Progenitor cell of endocrine pancreas (in vitro differentiated cells): ENCODE results near the gene SERPINA5. TPM values are rescaled to one million over a fixed set of nuclear protein-coding genes. Genes with fewer than 3 reads are reported as not detected.

ENCODE experiments used
- DNase-seq: peaks from one replicate; pipeline ENCODE4 v3.0.0; 2021; ENCODE audit warnings: low spot score; ENCODE audit not compliant: unreplicated experiment
- H3K27ac Mint-ChIP-seq: 2 replicates; pipeline ENCODE4 v1.8.0; 2021; ENCODE audit warnings: mild to moderate bottlenecking, moderate library complexity, mixed read lengths
- H3K27me3 Mint-ChIP-seq: 2 replicates; pipeline ENCODE4 v1.8.0; 2021; ENCODE audit warnings: mixed read lengths
- H3K36me3 Mint-ChIP-seq: 2 replicates; pipeline ENCODE4 v1.8.0; 2022; ENCODE audit warnings: mixed read lengths; ENCODE audit not compliant: insufficient read depth
- H3K4me1 Mint-ChIP-seq: 2 replicates; pipeline ENCODE4 v1.8.0; 2021; ENCODE audit warnings: low read depth, mixed read lengths
- H3K4me3 Mint-ChIP-seq: 2 replicates; pipeline ENCODE4 v1.8.0; 2021; ENCODE audit warnings: low read depth, mild to moderate bottlenecking, moderate library complexity, mixed read lengths
- H3K9me3 Mint-ChIP-seq: 2 replicates; pipeline ENCODE4 v1.8.0; 2021; ENCODE audit warnings: low read depth, mixed read lengths
- CTCF ChIP-seq: fragments of 200-600 bp; sonication (generic); IDR thresholded peaks from one replicate; pipeline ENCODE4 v1.5.0; 2021; ENCODE audit warnings: antibody characterized with exemption, mild to moderate bottlenecking; ENCODE audit not compliant: unreplicated experiment
- total RNA-seq: library from RNA; stranded (reverse); gene quantifications from 2 replicates; pipeline ENCODE4 v1.2.1, GENCODE V29; 2021

The SERPINA5 gene
- total RNA-seq, 1 donor from 2014 or later = 37.7 TPM

DNA sequence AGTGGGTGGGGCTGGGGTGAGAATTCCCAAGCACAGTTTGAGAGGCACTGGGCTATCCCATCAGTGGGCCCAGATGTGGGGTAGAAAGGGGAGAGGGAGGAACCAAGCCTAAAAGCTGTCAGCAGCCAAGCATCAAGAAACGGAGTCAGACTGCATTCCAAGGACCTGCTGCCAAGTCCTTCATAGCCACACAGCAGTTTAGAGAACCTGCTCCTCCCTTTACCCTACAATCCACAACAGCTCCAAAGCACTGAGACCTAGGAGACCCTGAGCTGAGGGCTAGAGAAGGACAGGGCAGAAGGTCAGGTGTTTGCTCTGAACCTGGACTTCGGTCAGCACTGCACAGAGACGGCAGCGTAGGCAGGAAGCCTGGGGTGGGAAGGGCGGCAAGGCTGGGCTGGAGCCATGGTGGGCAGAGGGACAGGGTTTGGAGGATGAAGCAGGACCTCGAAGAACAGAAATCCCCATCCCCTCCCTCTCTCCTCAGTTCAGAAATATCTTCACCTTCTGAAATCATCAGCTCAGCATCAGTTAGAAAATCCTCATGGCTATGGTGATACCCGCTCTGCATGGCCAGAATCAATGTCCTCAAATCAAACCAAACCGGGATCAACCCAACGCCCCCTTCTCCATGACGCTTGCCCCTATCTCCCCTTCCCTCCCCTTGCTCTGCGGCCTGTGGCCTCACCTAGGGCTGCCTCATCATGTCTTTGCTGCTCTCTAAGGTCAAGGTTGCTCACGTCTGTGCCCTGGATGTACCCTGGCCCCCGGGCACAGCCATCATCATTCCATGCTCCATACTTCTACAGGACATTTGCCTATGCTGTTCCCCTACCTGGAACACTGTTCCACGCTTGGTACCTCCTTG lies 32.9 kb upstream of the SERPINA5 start:
- peaks cover 3% of the 10 kb centered on the region for H3K36me3 Mint-ChIP-seq
- peak overlapping the region; percentile 59 for H3K27ac Mint-ChIP-seq
- no peaks in the 10 kb centered on the region for H3K27me3 Mint-ChIP-seq
- H3K4me3 Mint-ChIP-seq = no peak overlapping the region
- H3K9me3 Mint-ChIP-seq = peaks cover 23% of the 10 kb centered on the region
- no peak for TF ChIP-seq CTCF
- no peak for DNase-seq
- H3K4me1 Mint-ChIP-seq = no peaks in the 10 kb centered on the region

DNA sequence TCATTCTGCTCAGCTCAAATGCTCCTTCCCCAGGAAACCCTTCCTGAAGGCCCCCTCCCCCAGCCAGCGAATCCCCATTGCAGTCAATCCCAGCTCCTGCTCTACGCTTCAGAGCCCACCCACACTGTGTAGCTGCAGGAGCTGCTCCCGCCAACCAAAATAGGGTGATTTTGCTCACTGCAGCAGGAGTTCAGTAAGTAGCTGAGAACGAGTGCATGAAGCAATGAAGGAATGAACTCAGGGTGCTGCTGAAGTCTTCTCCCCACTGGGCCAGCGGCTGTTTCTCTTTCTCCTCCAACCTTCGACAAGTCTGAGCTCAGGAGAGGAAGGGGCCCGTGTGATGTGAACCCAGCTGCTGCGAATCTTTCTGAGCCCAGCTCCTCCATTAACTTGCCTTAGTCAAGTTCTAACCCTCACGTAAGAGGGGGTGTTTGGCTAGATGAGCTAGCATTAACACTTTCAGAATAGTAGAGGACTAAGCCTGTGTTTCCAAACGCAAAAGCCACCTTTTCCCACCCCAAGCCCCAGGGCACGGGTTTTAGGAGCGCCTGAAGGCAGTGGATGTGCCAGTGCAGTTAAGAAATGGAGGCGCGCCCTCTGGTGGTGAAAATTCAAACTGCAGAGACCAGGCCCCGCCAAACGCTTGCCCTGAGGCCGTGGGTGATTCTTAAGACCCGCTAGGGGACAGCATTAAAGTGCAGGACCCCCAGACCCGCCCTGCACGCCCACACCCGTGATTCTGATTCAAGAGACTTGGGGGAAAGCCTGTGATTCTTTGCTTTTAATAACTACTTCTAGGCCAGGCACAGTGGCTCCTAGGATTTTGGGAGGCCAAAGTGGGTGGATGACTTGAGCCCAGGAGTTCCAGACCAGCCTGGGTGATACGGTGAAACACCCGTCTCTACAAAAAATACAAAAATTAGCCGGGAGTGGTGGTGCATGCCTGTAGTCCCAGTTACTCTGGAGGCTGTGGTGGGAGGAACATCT lies 31.9 kb upstream of the SERPINA5 start:
- Mint-ChIP-seq H3K9me3 (peaks cover 30% of the 10 kb centered on the region), H3K36me3 (peaks cover 10% of the 10 kb centered on the region)

DNA sequence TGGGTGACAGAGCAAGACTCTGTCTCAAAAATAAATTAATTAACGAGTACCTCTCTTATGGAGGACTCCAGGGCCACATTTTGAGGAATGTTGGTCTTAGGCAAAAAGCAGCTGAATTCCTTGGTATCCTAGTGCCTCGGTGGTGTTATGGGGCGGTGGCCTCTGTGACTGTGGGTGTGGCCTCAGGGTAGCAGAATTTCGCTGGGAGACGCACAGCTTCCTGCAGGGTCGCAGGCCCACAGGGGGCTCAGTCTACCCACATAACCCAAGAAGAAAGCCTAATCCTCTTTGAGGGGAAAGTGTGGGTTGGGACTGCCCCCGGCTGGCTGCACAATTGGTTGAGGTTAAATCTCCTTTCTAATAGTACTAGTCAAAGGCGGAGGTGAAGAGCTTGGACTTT lies 31.2 kb upstream of the SERPINA5 start:
- Mint-ChIP-seq H3K27me3 (no peaks in the 10 kb centered on the region), H3K9me3 (peaks cover 36% of the 10 kb centered on the region), H3K4me1 (no peaks in the 10 kb centered on the region), H3K27ac (no peak overlapping the region), H3K4me3 (no peak overlapping the region), H3K36me3 (peaks cover 14% of the 10 kb centered on the region)
- no peak for TF ChIP-seq CTCF
- DNase-seq = no peak

More for the DNA sequence above, 31.9 kb upstream of the SERPINA5 start:
- Mint-ChIP-seq H3K27ac (peak overlapping the region; percentile 59), H3K4me3 (no peak overlapping the region), H3K4me1 (no peaks in the 10 kb centered on the region), H3K27me3 (no peaks in the 10 kb centered on the region)
- peak; percentile 93 for TF ChIP-seq CTCF
- peak; percentile 73 for DNase-seq

DNA sequence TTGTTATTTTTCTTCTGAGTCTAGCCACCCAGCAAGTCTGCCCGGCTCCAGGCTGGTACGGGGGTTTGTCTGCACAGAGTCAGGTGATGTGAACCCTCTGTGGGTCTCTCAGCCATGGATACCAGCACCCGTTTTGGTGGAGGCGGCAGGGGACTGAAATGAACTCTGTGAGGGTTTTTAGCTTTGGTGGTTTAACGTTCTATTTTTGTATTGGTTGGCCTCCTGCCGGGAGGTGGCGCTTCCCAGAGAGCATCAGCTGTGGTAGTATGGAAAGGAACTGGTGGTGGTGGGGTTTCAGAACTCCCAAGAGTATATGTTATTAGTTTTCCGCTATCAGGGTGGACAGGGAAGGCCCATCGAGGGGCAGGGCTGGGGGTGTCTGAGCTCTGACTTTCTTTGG lies 25.2 kb upstream of the SERPINA5 start:
- Mint-ChIP-seq H3K36me3 (peaks cover 27% of the 10 kb centered on the region), H3K27ac (no peak overlapping the region), H3K27me3 (no peaks in the 10 kb centered on the region), H3K4me1 (peaks cover 18% of the 10 kb centered on the region), H3K4me3 (no peak overlapping the region), H3K9me3 (peaks cover 49% of the 10 kb centered on the region)
- no peak for DNase-seq
- no peak for TF ChIP-seq CTCF

DNA sequence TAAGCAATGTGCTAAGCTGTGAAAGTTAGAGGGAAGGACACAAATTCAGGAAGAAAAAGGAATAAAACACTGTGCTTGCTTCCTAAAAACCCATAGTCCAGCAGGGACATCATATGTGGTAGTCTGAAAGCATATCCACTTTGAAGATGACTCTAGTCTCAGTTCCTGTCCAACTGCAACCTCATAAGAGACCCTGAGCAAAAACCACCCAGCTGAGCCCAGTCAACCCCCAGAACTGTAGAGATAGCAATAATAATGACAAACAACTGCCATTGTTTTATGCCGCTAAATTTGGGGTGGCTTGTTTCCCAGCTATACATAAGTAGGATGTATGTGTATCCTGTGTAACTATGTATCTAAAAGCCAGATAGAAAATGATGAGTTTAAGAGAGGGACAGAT lies 23.9 kb upstream of the SERPINA5 start:
- Mint-ChIP-seq H3K27ac (no peak overlapping the region), H3K9me3 (peaks cover 41% of the 10 kb centered on the region), H3K36me3 (peaks cover 25% of the 10 kb centered on the region), H3K4me1 (peaks cover 27% of the 10 kb centered on the region), H3K27me3 (no peaks in the 10 kb centered on the region), H3K4me3 (no peak overlapping the region)
- TF ChIP-seq CTCF = no peak
- DNase-seq = no peak
